B cell (primary cell): ENCODE measurements around the gene ZBTB46. TPM values are rescaled to one million over a fixed set of nuclear protein-coding genes. Genes with fewer than 3 reads are reported as not detected.

Experiments
- ATAC-seq: fragments of 200-7000 bp; cut with Tn5 transposase; one replicate; pipeline ENCODE4 v1.10.0; 2021; ENCODE audit warnings: low read depth, mild to moderate bottlenecking, moderate number of reproducible peaks, moderate library complexity
- CTCF ChIA-PET: fragments of 350-600 bp; sonication (Branson Sonifier 250); formaldehyde crosslinking; loops from one replicate; lab custom pipeline; 2021; ENCODE audit warnings: antibody characterized with exemption, inconsistent platforms; lab: Charles Lee
- POLR2A ChIA-PET: fragments of 350-600 bp; sonication (Branson Sonifier 250); formaldehyde crosslinking; loops from one replicate; lab custom pipeline; 2021; ENCODE audit warnings: antibody characterized with exemption; lab: Charles Lee
- DNase-seq: peaks from one replicate; pipeline ENCODE4 v3.0.0; 2013
- H2AFZ ChIP-seq: 2 replicates; pipeline ENCODE4 v1.6.1; 2012; ENCODE audit warnings: mild to moderate bottlenecking, low read depth, low read length; ENCODE audit not compliant: insufficient read depth, poor library complexity, severe bottlenecking
- H3K27ac ChIP-seq, 2 donors: 1 replicate in 1 of 2; 2 replicates in 1 of 2; pipeline ENCODE4 v1.5.1; 2012 to 2013; ENCODE audit warnings: low read length in 2 of 2, mild to moderate bottlenecking in 2 of 2, moderate library complexity in 1 of 2
- H3K27me3 ChIP-seq, 4 experiments: fragments of 200-600 bp in 1 of 4; sonication (generic) in 1 of 4; replicated peaks in 1 of 4; 1 replicate in 2 of 4; 2 replicates in 2 of 4; pipeline versions ENCODE4 v1.6.1 to v1.7.0; 2013 to 2016; ENCODE audit warnings: low read length in 3 of 4, mild to moderate bottlenecking in 2 of 4, mixed read lengths in 1 of 4, moderate library complexity in 1 of 4; ENCODE audit not compliant: insufficient read depth in 4 of 4, control insufficient read depth in 3 of 4; ENCODE audit errors: control extremely low read depth in 1 of 4
- H3K36me3 ChIP-seq, 2 experiments: replicated peaks in 1 of 2; 1 replicate in 1 of 2; 2 replicates in 1 of 2; pipeline versions ENCODE4 v1.6.1 to v1.7.1; 2013; ENCODE audit warnings: low read length in 1 of 2; ENCODE audit not compliant: insufficient read depth in 2 of 2, control insufficient read depth in 1 of 2; ENCODE audit errors: control extremely low read depth in 1 of 2, extremely low read depth in 1 of 2
- H3K4me1 ChIP-seq, 2 donors: fragments of 200-600 bp in 1 of 2; sonication (generic) in 1 of 2; 1 replicate in 1 of 2; 2 replicates in 1 of 2; pipeline versions ENCODE4 v1.5.1 to v1.6.1; 2013 to 2017; ENCODE audit warnings: low read length in 2 of 2; ENCODE audit not compliant: control insufficient read depth in 2 of 2, insufficient read depth in 2 of 2
- H3K4me2 ChIP-seq: replicated peaks from 2 replicates; pipeline ENCODE3; 2012; ENCODE audit warnings: mild to moderate bottlenecking, low read depth, low read length; ENCODE audit not compliant: poor library complexity, severe bottlenecking
- H3K4me3 ChIP-seq, 5 experiments: fragments of 200-600 bp in 1 of 5; sonication (generic) in 1 of 5; 1 replicate in 3 of 5; 2 replicates in 2 of 5; pipeline versions ENCODE4 v1.5.1 to v1.7.0; 2011 to 2016; ENCODE audit warnings: low read length in 4 of 5, mild to moderate bottlenecking in 4 of 5, low read depth in 2 of 5, control low read depth in 1 of 5, moderate library complexity in 1 of 5; ENCODE audit not compliant: insufficient read depth in 1 of 5; ENCODE audit errors: control extremely low read depth in 1 of 5, extremely low read depth in 1 of 5
- H3K79me2 ChIP-seq: fragments of 200-600 bp; sonication (generic); one replicate; pipeline ENCODE4 v1.6.0; 2016; ENCODE audit warnings: low read length; ENCODE audit not compliant: control insufficient read depth, insufficient read depth
- H3K9ac ChIP-seq: fragments of 200-600 bp; sonication (generic); 2 replicates; pipeline ENCODE4 v1.6.1; 2017; ENCODE audit warnings: mild to moderate bottlenecking, low read length, moderate library complexity
- H3K9me3 ChIP-seq, 3 donors: one replicate each; pipeline versions ENCODE4 v1.6.1 to v1.7.1; 2013; ENCODE audit warnings: low read length in 2 of 3; ENCODE audit not compliant: control insufficient read depth in 2 of 3, insufficient read depth in 1 of 3; ENCODE audit errors: control extremely low read depth in 1 of 3
- H4K20me1 ChIP-seq: 2 replicates; pipeline ENCODE4 v1.6.0; 2012; ENCODE audit warnings: mild to moderate bottlenecking, low read length; ENCODE audit not compliant: insufficient read depth, control insufficient read depth, poor library complexity, severe bottlenecking
- H3K27ac Mint-ChIP-seq: one replicate; pipeline ENCODE4 v1.8.0; 2021; ENCODE audit warnings: mixed read lengths
- H3K27me3 Mint-ChIP-seq: one replicate; pipeline ENCODE4 v1.8.0; 2021; ENCODE audit warnings: mixed read lengths
- H3K4me1 Mint-ChIP-seq: one replicate; pipeline ENCODE4 v1.8.0; 2021; ENCODE audit warnings: mixed read lengths
- H3K4me3 Mint-ChIP-seq: one replicate; pipeline ENCODE4 v1.8.0; 2021; ENCODE audit warnings: mixed read lengths
- H3K9me3 Mint-ChIP-seq: one replicate; pipeline ENCODE4 v1.8.0; 2022; ENCODE audit warnings: mixed read lengths; ENCODE audit not compliant: insufficient read depth
- CTCF ChIP-seq: fragments of 200-600 bp; IDR thresholded peaks from one replicate; pipeline ENCODE4 v1.8.0; 2022; ENCODE audit warnings: antibody characterized with exemption, mild to moderate bottlenecking
- EZH2 ChIP-seq: IDR thresholded peaks from 2 replicates; pipeline ENCODE4 v1.6.1; 2012; ENCODE audit warnings: borderline replicate concordance, low read depth, mild to moderate bottlenecking, moderate library complexity, low read length; ENCODE audit not compliant: insufficient read depth, poor library complexity, severe bottlenecking
- WGBS: methylation state at CpG from one replicate; pipeline ENCODE4 v1.1.5; 2013; ENCODE audit warnings: missing lambda C conversion rate; ENCODE audit not compliant: insufficient coverage; 5-methylcytosine and 5-hydroxymethylcytosine counted together
- intact Hi-C: fragments of 100-400 bp; cut with micrococcal nuclease; formaldehyde crosslinking; loops from one replicate; pipeline ENCODE4 v1.10.0; 2022
- polyA plus RNA-seq: library from polyadenylated mRNA; depleted of rRNA; stranded (reverse); fragments of >200 nt; gene quantifications from 2 replicates; pipeline ENCODE4 v1.2.3, GENCODE V29; 2012
- total RNA-seq, 2 donors: library from RNA; stranded (reverse); fragments of 120-200 nt in 1 of 2; gene quantifications; 1 replicate in 1 of 2; 2 replicates in 1 of 2; pipeline versions ENCODE4 v1.2.3 to v1.2.4, GENCODE V29; 2013 to 2022

Gene ZBTB46
- total and polyA plus RNA-seq, 2 donors (not counting 1 experiment from before 2014, with no cell fraction given): 0.16 to 0.64 TPM

- no peaks in the 10 kb centered on the region for H3K27me3 Mint-ChIP-seq
Observed at GRCh38 chr20:63808145-63808724, 22.8 kb downstream of the ZBTB46 start.

GRCh38 chr20:63807654-63808053, 23.4 kb downstream of the ZBTB46 start:
- Histone ChIP-seq H3K27me3 (no peaks in the 10 kb centered on the region), H3K9ac (no peak overlapping the region), H3K4me2 (no peak overlapping the region), H3K79me2 (no peaks in the 10 kb centered on the region), H2AFZ (no peak overlapping the region), H3K4me3 (no peak overlapping the region), H4K20me1 (no peaks in the 10 kb centered on the region), H3K4me1 (peaks cover 15 to 17% of the 10 kb centered on the region in 2 donors), H3K9me3 (peaks cover 0 to 10% (median 0%) of the 10 kb centered on the region in 3 donors), H3K27ac (no peak overlapping the region), H3K36me3 (no peaks in the 10 kb centered on the region)
- TF ChIP-seq EZH2: no peak
- TF ChIP-seq CTCF: no peak
- no peak for ATAC-seq
- WGBS: 96% methylated on average over 21 of the region's 23 CpGs
- POLR2A ChIA-PET: no interaction called here
- CTCF ChIA-PET: no interaction called here
- Mint-ChIP-seq H3K4me1 (peaks cover 12% of the 10 kb centered on the region), H3K27me3 (no peaks in the 10 kb centered on the region), H3K4me3 (no peak overlapping the region), H3K9me3 (no peaks in the 10 kb centered on the region), H3K27ac (no peak overlapping the region)
- DNase-seq: no peak
- intact Hi-C loops: no loop called here

More at GRCh38 chr20:63808145-63808724, 22.8 kb downstream of the ZBTB46 start:
- no peak for TF ChIP-seq EZH2
- TF ChIP-seq CTCF: no peak
- H3K9me3 Mint-ChIP-seq: no peaks in the 10 kb centered on the region
- no peaks in the 10 kb centered on the region for H3K27me3 ChIP-seq
- no peaks in the 10 kb centered on the region for H3K79me2 ChIP-seq
- ATAC-seq: no peak
- intact Hi-C loops: no loop called here
- DNase-seq: no peak
- H3K4me3 Mint-ChIP-seq: no peak overlapping the region
- H3K27ac ChIP-seq: no peak overlapping the region
- H3K27ac Mint-ChIP-seq: no peak overlapping the region
- H3K36me3 ChIP-seq: no peaks in the 10 kb centered on the region
- H3K4me1 ChIP-seq: peaks cover 10 to 11% of the 10 kb centered on the region in 2 donors
- no peak overlapping the region for H2AFZ ChIP-seq
- no peak overlapping the region for H3K4me2 ChIP-seq
- ChIA-PET POLR2A (no interaction called here), CTCF (no interaction called here)
- H3K4me3 ChIP-seq: no peak overlapping the region
- no peaks in the 10 kb centered on the region for H4K20me1 ChIP-seq
- H3K4me1 Mint-ChIP-seq: peaks cover 10% of the 10 kb centered on the region
- H3K9ac ChIP-seq: no peak overlapping the region
- WGBS: 96% methylated on average over 36 of the region's 38 CpGs
- H3K9me3 ChIP-seq: peaks cover 0 to 8% (median 0%) of the 10 kb centered on the region in 3 donors
